Mesothelial cell of epicardium (in vitro differentiated cells): ENCODE results near the gene KCNC3. TPM values are rescaled to one million over a fixed set of nuclear protein-coding genes. Genes with fewer than 3 reads are reported as not detected.

Source experiments
- DNase-seq, 2 experiments: peaks; one replicate each; pipeline ENCODE4 v3.0.0; 2021; ENCODE audit warnings: low spot score in 2 of 2; ENCODE audit not compliant: unreplicated experiment in 2 of 2
- H3K27ac Mint-ChIP-seq: 2 replicates; pipeline ENCODE4 v1.8.0; 2021; ENCODE audit warnings: mixed read lengths
- H3K27me3 Mint-ChIP-seq: 2 replicates; pipeline ENCODE4 v1.8.0; 2021; ENCODE audit warnings: low read depth, mixed read lengths
- H3K36me3 Mint-ChIP-seq: 2 replicates; pipeline ENCODE4 v1.8.0; 2021; ENCODE audit warnings: mixed read lengths
- H3K4me1 Mint-ChIP-seq: 2 replicates; pipeline ENCODE4 v1.8.0; 2021; ENCODE audit warnings: mixed read lengths
- H3K4me3 Mint-ChIP-seq: 2 replicates; pipeline ENCODE4 v1.8.0; 2021; ENCODE audit warnings: mild to moderate bottlenecking, moderate library complexity, mixed read lengths
- H3K9me3 Mint-ChIP-seq: 2 replicates; pipeline ENCODE4 v1.8.0; 2021; ENCODE audit warnings: mixed read lengths
- total RNA-seq: library from RNA; stranded (reverse); gene quantifications from 3 replicates; pipeline ENCODE4 v1.2.1, GENCODE V29; 2021
- TF ChIP-seq, protein P1 (sequence below): fragments of 200-600 bp; sonication (generic); IDR thresholded peaks from one replicate; pipeline ENCODE4 v1.5.0; 2021; ENCODE audit warnings: antibody characterized with exemption; ENCODE audit not compliant: unreplicated experiment

Gene KCNC3
- total RNA-seq, 1 donor from 2014 or later: 54.4 TPM

DNA sequence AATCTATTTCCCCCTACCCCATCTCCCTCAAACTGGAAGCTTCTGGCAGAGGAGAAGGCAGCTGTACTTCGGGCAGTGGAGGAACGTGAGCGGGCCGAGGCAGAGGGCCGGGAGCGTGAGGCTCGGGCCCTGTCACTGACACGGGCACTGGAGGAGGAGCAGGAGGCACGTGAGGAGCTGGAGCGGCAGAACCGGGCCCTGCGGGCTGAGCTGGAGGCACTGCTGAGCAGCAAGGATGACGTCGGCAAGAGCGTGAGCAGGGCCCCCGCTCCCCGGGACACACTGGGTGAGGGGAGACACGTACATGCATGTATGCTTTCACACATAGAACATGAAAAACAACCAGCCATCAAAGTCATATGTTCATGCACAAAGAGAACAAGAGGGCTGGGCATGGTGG lies 42.7 kb downstream of the KCNC3 start:
- DNase-seq: no peak
- peaks cover 22% of the 10 kb centered on the region for H3K9me3 Mint-ChIP-seq
- no peak overlapping the region for H3K27ac Mint-ChIP-seq
- H3K4me1 Mint-ChIP-seq: no peaks in the 10 kb centered on the region
- peaks cover 52% of the 10 kb centered on the region for H3K36me3 Mint-ChIP-seq
- H3K4me3 Mint-ChIP-seq: no peak overlapping the region
- H3K27me3 Mint-ChIP-seq: peaks cover 4% of the 10 kb centered on the region
- TF ChIP-seq, protein P1, sequence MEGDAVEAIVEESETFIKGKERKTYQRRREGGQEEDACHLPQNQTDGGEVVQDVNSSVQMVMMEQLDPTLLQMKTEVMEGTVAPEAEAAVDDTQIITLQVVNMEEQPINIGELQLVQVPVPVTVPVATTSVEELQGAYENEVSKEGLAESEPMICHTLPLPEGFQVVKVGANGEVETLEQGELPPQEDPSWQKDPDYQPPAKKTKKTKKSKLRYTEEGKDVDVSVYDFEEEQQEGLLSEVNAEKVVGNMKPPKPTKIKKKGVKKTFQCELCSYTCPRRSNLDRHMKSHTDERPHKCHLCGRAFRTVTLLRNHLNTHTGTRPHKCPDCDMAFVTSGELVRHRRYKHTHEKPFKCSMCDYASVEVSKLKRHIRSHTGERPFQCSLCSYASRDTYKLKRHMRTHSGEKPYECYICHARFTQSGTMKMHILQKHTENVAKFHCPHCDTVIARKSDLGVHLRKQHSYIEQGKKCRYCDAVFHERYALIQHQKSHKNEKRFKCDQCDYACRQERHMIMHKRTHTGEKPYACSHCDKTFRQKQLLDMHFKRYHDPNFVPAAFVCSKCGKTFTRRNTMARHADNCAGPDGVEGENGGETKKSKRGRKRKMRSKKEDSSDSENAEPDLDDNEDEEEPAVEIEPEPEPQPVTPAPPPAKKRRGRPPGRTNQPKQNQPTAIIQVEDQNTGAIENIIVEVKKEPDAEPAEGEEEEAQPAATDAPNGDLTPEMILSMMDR: no peak

DNA sequence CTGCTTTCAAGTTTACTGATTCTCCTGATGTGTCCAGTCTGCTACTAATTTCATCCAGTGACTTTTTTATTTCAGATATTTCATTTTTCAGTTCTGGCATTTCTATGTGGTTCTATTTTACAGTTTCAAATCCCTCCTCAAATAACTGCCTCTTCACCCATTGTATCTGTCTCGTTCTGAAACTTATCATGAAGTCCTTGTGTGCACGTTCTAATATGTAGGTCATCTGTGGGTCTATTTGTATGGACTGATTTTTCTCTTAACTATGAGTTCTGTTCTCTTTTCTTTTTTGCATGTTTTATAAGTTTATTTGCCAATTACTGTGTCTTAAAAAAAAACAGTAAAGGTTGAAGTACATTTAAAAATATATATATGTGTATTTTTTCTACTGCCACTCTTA lies 43.3 kb downstream of the KCNC3 start:
- no peak overlapping the region for H3K27ac Mint-ChIP-seq
- no peak for DNase-seq
- H3K27me3 Mint-ChIP-seq: peaks cover 4% of the 10 kb centered on the region
- H3K36me3 Mint-ChIP-seq: peaks cover 53% of the 10 kb centered on the region
- H3K4me1 Mint-ChIP-seq: no peaks in the 10 kb centered on the region
- TF ChIP-seq, protein P1: no peak
- peaks cover 22% of the 10 kb centered on the region for H3K9me3 Mint-ChIP-seq
- no peak overlapping the region for H3K4me3 Mint-ChIP-seq

DNA sequence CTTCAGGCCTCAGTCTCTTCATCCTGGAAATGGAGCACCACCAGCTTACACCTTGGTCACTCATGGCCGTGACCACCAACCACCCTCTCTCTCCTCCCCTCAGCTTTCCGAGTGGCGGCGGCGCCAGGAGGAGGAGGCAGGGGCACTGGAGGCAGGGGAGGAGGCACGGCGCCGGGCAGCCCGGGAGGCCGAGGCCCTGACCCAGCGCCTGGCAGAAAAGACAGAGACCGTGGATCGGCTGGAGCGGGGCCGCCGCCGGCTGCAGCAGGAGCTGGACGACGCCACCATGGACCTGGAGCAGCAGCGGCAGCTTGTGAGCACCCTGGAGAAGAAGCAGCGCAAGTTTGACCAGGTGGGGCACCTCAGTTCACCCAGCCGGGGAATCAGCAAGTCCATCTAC lies 47.7 kb downstream of the KCNC3 start:
- no peaks in the 10 kb centered on the region for H3K4me1 Mint-ChIP-seq
- DNase-seq: no peak
- no peak overlapping the region for H3K4me3 Mint-ChIP-seq
- H3K9me3 Mint-ChIP-seq: peaks cover 15% of the 10 kb centered on the region
- H3K27me3 Mint-ChIP-seq: no peaks in the 10 kb centered on the region
- no peak overlapping the region for H3K27ac Mint-ChIP-seq
- TF ChIP-seq, protein P1: no peak
- peaks cover 33% of the 10 kb centered on the region for H3K36me3 Mint-ChIP-seq

DNA sequence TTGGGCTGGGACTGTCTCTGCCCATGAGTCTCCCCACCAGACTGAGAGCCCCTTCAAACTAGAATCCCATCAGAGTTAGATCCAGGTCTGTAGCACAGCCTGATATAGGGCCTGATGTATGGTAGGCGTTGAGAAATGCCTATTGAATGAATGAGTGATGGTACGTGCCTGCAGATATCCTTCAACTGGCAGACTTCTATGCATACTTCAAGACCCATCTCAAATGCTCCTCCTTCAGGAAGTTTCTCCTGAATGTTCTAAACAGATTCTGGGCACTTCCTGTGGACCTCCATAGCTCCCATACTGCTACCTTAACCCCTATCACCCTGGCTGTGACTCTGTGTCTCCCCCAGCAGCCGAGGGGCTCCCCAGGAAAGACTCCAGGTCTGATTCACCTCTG lies 48.2 kb downstream of the KCNC3 start:
- H3K27ac Mint-ChIP-seq: no peak overlapping the region
- H3K4me3 Mint-ChIP-seq: no peak overlapping the region
- H3K9me3 Mint-ChIP-seq: peaks cover 11% of the 10 kb centered on the region
- peaks cover 29% of the 10 kb centered on the region for H3K36me3 Mint-ChIP-seq
- H3K27me3 Mint-ChIP-seq: no peaks in the 10 kb centered on the region
- DNase-seq: no peak
- TF ChIP-seq, protein P1: no peak
- H3K4me1 Mint-ChIP-seq: no peaks in the 10 kb centered on the region

DNA sequence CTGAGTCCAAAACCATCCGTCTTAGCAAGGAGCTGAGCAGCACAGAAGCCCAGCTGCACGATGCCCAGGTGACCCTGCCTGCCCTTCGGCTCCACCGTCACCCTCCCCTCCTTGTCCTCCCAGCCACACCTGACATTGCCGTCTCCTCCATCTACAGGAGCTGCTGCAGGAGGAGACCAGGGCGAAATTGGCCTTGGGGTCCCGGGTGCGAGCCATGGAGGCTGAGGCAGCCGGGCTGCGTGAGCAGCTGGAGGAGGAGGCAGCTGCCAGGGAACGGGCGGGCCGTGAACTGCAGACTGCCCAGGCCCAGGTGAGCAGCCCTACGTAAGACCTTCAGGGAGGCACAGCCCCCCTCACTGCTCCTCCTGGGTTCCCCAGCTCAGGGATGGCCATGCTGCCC lies 49.1 kb downstream of the KCNC3 start:
- Mint-ChIP-seq H3K36me3 (peaks cover 20% of the 10 kb centered on the region), H3K9me3 (peaks cover 2% of the 10 kb centered on the region), H3K4me3 (no peak overlapping the region), H3K27ac (no peak overlapping the region), H3K27me3 (no peaks in the 10 kb centered on the region), H3K4me1 (no peaks in the 10 kb centered on the region)
- no peak for DNase-seq
- TF ChIP-seq, protein P1: no peak

DNA sequence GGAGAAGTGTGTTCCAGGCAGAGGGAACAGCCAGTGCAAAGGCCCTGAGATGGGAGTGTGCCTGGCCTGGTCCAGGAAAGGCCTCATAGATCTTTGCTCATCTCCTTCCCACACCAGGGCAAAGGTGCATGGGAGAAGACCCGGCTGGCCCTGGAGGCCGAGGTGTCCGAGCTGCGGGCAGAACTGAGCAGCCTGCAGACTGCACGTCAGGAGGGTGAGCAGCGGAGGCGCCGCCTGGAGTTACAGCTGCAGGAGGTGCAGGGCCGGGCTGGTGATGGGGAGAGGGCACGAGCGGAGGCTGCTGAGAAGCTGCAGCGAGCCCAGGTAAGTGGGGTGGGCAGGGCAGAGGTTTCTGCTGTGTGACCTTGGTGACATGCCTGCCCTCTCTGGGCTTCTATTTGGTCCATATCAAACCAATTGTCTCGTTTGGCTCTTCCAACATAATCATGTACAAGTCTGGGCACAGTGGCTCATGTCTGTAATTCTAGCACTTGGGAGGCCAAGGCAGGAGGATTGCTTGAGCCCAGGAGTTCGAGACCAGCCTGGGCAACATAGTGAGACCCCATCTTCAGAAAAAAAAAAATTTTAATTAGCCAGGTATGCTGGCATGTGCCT lies 51.1 kb downstream of the KCNC3 start:
- no peak for DNase-seq
- Mint-ChIP-seq H3K36me3 (peaks cover 14% of the 10 kb centered on the region), H3K27ac (no peak overlapping the region), H3K9me3 (no peaks in the 10 kb centered on the region), H3K4me1 (no peaks in the 10 kb centered on the region), H3K4me3 (no peak overlapping the region), H3K27me3 (no peaks in the 10 kb centered on the region)
- TF ChIP-seq, protein P1: no peak
